Spleen (tissue), 11 donors: ENCODE measurements around the gene ARF1. TPM values are rescaled to one million over a fixed set of nuclear protein-coding genes. Genes with fewer than 3 reads are reported as not detected.
A peak's percentile ranks its signal among the peaks of the same experiment; 100 is the strongest.

Experiments
- DNase-seq: peaks from one replicate; pipeline ENCODE4 v3.0.0-alpha.2; 2020
- H3K27ac ChIP-seq, 8 donors: fragments of 200-600 bp; sonication (generic) in 7 of 8; 1 replicate in 4 of 8; 2 replicates in 4 of 8; pipeline versions ENCODE4 v1.5.0 to v1.8.0; 2016 to 2021; ENCODE audit warnings: inconsistent platforms in 4 of 8, mild to moderate bottlenecking in 4 of 8, moderate library complexity in 1 of 8
- H3K27me3 ChIP-seq, 7 donors: fragments of 200-600 bp; sonication (generic) in 6 of 7; replicated peaks in 1 of 7; 1 replicate in 4 of 7; 2 replicates in 3 of 7; pipeline versions ENCODE4 v1.5.0 to v1.8.0; 2016 to 2021; ENCODE audit warnings: inconsistent platforms in 3 of 7, mild to moderate bottlenecking in 1 of 7
- H3K36me3 ChIP-seq, 6 donors: fragments of 200-600 bp; sonication (generic) in 5 of 6; 1 replicate in 4 of 6; 2 replicates in 2 of 6; pipeline versions ENCODE4 v1.5.0 to v1.8.0; 2016 to 2021; ENCODE audit warnings: inconsistent platforms in 2 of 6
- H3K4me1 ChIP-seq, 6 donors: fragments of 200-600 bp; sonication (generic) in 5 of 6; 1 replicate in 3 of 6; 2 replicates in 3 of 6; pipeline versions ENCODE4 v1.5.0 to v1.8.0; 2016 to 2021; ENCODE audit warnings: inconsistent platforms in 3 of 6
- H3K4me3 ChIP-seq, 8 donors: fragments of 200-600 bp; sonication (generic) in 7 of 8; 1 replicate in 4 of 8; 2 replicates in 4 of 8; pipeline versions ENCODE4 v1.5.0 to v1.8.0; 2016 to 2021; ENCODE audit warnings: inconsistent platforms in 4 of 8, mild to moderate bottlenecking in 4 of 8, moderate library complexity in 2 of 8
- H3K9me3 ChIP-seq, 8 donors: fragments of 200-600 bp; sonication (generic) in 7 of 8; 1 replicate in 4 of 8; 2 replicates in 4 of 8; pipeline versions ENCODE4 v1.5.0 to v1.8.0; 2016 to 2021; ENCODE audit warnings: inconsistent platforms in 4 of 8
- CTCF ChIP-seq, 11 experiments: fragments of 200-600 bp in 7 of 11; fragments of 450-650 bp in 4 of 11; sonication (generic) in 4 of 11; IDR thresholded peaks in 8 of 11; conservative IDR thresholded peaks in 3 of 11; 1 replicate in 7 of 11; 2 replicates in 4 of 11; pipeline versions ENCODE4 v1.4.0 to v1.8.0; 2016 to 2021; ENCODE audit warnings: antibody characterized with exemption in 11 of 11, inconsistent platforms in 4 of 11, mild to moderate bottlenecking in 1 of 11
- POLR2A ChIP-seq, 3 donors: fragments of 450-650 bp; IDR thresholded peaks; one replicate each; pipeline ENCODE4 v1.5.1; 2017; ENCODE audit warnings: antibody characterized with exemption in 3 of 3, mild to moderate bottlenecking in 1 of 3
- POLR2AphosphoS5 ChIP-seq, 3 donors: sonication (generic); formaldehyde crosslinking; IDR thresholded peaks; one replicate each; pipeline ENCODE4 v1.5.1; 2017; ENCODE audit warnings: antibody characterized with exemption in 3 of 3
- WGBS, 5 donors: extraction: QIAGEN DNeasy Blood & Tissue Kit in 3 of 5; methylation state at CpG; one replicate each; pipeline versions ENCODE4 v1.1.5 to v1.1.7; 2013 to 2018; 5-methylcytosine and 5-hydroxymethylcytosine counted together
- intact Hi-C: fragments of 100-400 bp; cut with DNase I; formaldehyde crosslinking; loops from one replicate; pipeline ENCODE4 v1.15.0; 2023; ENCODE audit warnings: low total_unique reads
- polyA plus RNA-seq, 3 donors: library from polyadenylated mRNA; stranded (reverse); fragments of 200-250 nt; gene quantifications; one replicate each; pipeline ENCODE4 v1.2.1, GENCODE V29; 2013
- total RNA-seq, 7 donors: library from RNA; depleted of rRNA in 3 of 7; stranded (reverse); fragments of >200 nt in 3 of 7; fragmentation: NEBNext Ultra II Directional in 4 of 7; extraction: Animal tissue kit (Norgen Biotek cat#: 25700) in 4 of 7; gene quantifications; one replicate each; pipeline versions ENCODE4 v1.1.0 to v1.2.1, GENCODE V29; 2016 to 2021
- donor health status: healthy with polysubstance abuse.
- donor health status: DM: no; HTN: no; CAD: no; lungs with moderate emphysema.
- donor health status: DM: no; HTN: no; CAD: no.
- donor health status: Bipolar disorder and iron deficiency.
- donor health status: healthy.
- donor health status: DM: no; HTN: no; CAD: no.
- donor health status: DM: yes; HTN: yes; CAD: no.

Gene ARF1
- total and polyA plus RNA-seq, 10 donors, result 150 to 387 (median 324) TPM

DNA sequence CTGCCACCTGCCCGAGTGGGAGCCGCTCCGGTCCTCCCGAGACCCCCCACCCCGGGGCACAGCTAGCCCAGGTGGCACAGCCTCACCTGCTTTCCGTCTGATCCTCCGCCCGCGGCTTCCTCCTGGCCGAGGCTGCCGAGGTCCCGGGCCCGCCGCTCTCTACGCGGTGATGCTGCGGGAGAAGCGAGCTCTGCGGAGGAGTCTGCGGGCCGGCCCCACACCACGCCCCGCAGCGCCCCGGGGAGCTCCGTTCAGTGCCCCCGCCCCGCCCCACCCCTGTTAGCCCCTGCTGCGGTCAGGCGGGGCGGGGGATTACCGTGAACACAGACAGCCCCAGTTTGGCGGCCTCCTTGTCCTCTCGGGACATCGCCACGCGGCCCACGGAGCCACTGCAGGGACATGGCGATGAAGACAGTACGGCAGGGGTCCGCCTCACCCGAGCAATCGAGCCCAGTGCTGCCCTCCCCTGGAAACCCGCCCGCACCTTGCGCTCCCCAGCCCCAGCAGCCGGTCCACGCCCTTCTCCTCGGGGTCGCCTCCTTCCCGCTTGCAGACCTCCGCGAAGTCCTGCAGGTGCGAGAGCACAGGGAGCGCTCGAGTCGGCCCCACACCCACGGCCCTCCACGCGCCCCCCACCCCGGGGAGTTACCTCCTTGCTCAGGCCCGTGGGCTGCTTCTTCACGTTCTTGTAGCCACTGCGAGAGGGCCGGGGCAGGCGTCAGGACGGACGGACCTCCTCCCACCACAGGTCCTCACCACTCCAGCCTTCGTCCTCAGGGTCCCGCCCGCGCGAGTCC is 19.7 kb downstream of the ARF1 start:
- peak overlapping the region; percentile 48 to 97 (median 94) for H3K27ac ChIP-seq
- H3K9me3 ChIP-seq, result no peaks in the 10 kb centered on the region
- peaks cover 0 to 59% (median 51%) of the 10 kb centered on the region in 6 donors for H3K36me3 ChIP-seq
- H3K27me3 ChIP-seq, result no peaks in the 10 kb centered on the region
- peaks cover 14 to 83% (median 43%) of the 10 kb centered on the region in 6 donors for H3K4me1 ChIP-seq
- intact Hi-C loops, result no loop called here
- peak; percentile 90 for DNase-seq
- 6 to 12% (median 8%) methylated on average over 24 to 73 of the region's 73 CpGs for WGBS, 5 donors
- TF ChIP-seq POLR2AphosphoS5 (IDR thresholded peaks at IDR 0.05), result peak in 1 of 3 donors; percentile 27
- peak in 5 of 11 experiments; percentile 17 to 42 (median 32) for TF ChIP-seq CTCF (IDR thresholded peaks at IDR 0.05 in 8 of 11, conservative IDR thresholded peaks at IDR 0.05 in 3 of 11)
- no peak for TF ChIP-seq POLR2A (IDR thresholded peaks at IDR 0.05)
- H3K4me3 ChIP-seq, result peak overlapping the region; percentile 41 to 99 (median 95)

- H3K36me3 ChIP-seq, result peaks cover 0 to 59% (median 46%) of the 10 kb centered on the region in 6 donors
- intact Hi-C loops, result no loop called here
Measured at GRCh38 chr1:228102791-228103620, 20.5 kb downstream of the ARF1 start, which contains the start of gene C1orf35. C1orf35 (minus strand) TSS chr1:228103325; CDS start chr1:228103227, 98 bp downstream.

GRCh38 chr1:228104526-228105269 is 22.2 kb downstream of the ARF1 start:
- no peak for TF ChIP-seq CTCF (IDR thresholded peaks at IDR 0.05 in 8 of 11, conservative IDR thresholded peaks at IDR 0.05 in 3 of 11)
- peak in 2 of 3 donors; percentile 16 to 38 for TF ChIP-seq POLR2AphosphoS5 (IDR thresholded peaks at IDR 0.05)
- intact Hi-C loops, result no loop called here
- Histone ChIP-seq H3K4me1 (peaks cover 23 to 79% (median 52%) of the 10 kb centered on the region in 6 donors), H3K36me3 (peaks cover 0 to 43% (median 29%) of the 10 kb centered on the region in 6 donors), H3K9me3 (no peaks in the 10 kb centered on the region), H3K4me3 (no peak overlapping the region), H3K27me3 (no peaks in the 10 kb centered on the region), H3K27ac (peak overlapping the region in 3 of 8 donors; percentile 95 to 97 (median 96))
- no peak for DNase-seq
- WGBS, 5 donors, result 77 to 89% (median 82%) methylated on average over 4 to 7 of the region's 7 CpGs

More at GRCh38 chr1:228102791-228103620, 20.5 kb downstream of the ARF1 start, which contains the start of gene C1orf35:
- peak; percentile 98 for DNase-seq
- peak within 1 kb of the TSS; percentile 48 to 97 (median 94) for H3K27ac ChIP-seq
- H3K27me3 ChIP-seq, result no peaks in the 10 kb centered on the region
- TF ChIP-seq CTCF (IDR thresholded peaks at IDR 0.05 in 8 of 11, conservative IDR thresholded peaks at IDR 0.05 in 3 of 11), result peak in 3 of 11 experiments; percentile 15 to 22 (median 18)
- peak in 2 of 3 donors; percentile 41 to 78 for TF ChIP-seq POLR2A (IDR thresholded peaks at IDR 0.05)
- TF ChIP-seq POLR2AphosphoS5 (IDR thresholded peaks at IDR 0.05), result peak; percentile 92 to 96 (median 93)
- WGBS, 5 donors, result 0 to 1% (median 0%) methylated on average over 10 to 104 of the region's 104 CpGs
- H3K9me3 ChIP-seq, result no peaks in the 10 kb centered on the region
- peak within 1 kb of the TSS; percentile 41 to 99 (median 95) for H3K4me3 ChIP-seq
- peaks cover 16 to 83% (median 46%) of the 10 kb centered on the region in 6 donors for H3K4me1 ChIP-seq
